Hair follicular keratinocyte (primary cell): ENCODE measurements around the gene GABRR1. TPM values are rescaled to one million over a fixed set of nuclear protein-coding genes. Genes with fewer than 3 reads are reported as not detected.

ENCODE experiments used
- total RNA-seq: library from RNA; depleted of rRNA; stranded (reverse); fragments of >200 nt; gene quantifications from 2 replicates; pipeline ENCODE4 v1.2.3, GENCODE V29; 2015

Gene GABRR1
- total RNA-seq = not detected in 2 replicates

GRCh38 chr6:89217299-89217910, at the start of gene GABRR1:
TSS of gene GABRR1 (minus strand) at chr6:89217358. CDS start at chr6:89217322, 36 bp downstream.

GRCh38 chr6:89145956-89146717, 71.0 kb downstream of the GABRR1 start, which contains the start of gene PM20D2:
TSS of gene PM20D2 (plus strand) at chr6:89146055. CDS start at chr6:89146145, 90 bp downstream.

Other genes with a start within 250 kb of the GABRR1 start
- gene PNRC1, start 136.6 kb downstream of the GABRR1 start, total RNA-seq = 25.0 and 54.0 TPM in 2 replicates
- 0.19 and 1.1 TPM in 2 replicates for gene SRSF12, start 99.3 kb downstream of the GABRR1 start, total RNA-seq
- gene PM20D2, start 71.3 kb downstream of the GABRR1 start, total RNA-seq = 6.5 and 12.0 TPM in 2 replicates
- gene GABRR2, start 97.9 kb upstream of the GABRR1 start, total RNA-seq = not detected in 2 replicates
- 21.8 and 29.5 TPM in 2 replicates for gene UBE2J1, start 135.4 kb upstream of the GABRR1 start, total RNA-seq
- gene RRAGD, start 194.9 kb upstream of the GABRR1 start, total RNA-seq = 0.04 and 1.2 TPM in 2 replicates
- 4.7 and 6.1 TPM in 2 replicates for gene ANKRD6, start 215.8 kb upstream of the GABRR1 start, total RNA-seq